GM10248 (cell line): ENCODE data around the gene SNRPD2.

ENCODE experiments used
- CTCF ChIA-PET: fragments of 300-600 bp; sonication (Branson Sonifier 250); formaldehyde crosslinking; extraction: SDS; loops from one replicate; lab custom pipeline; 2021; ENCODE audit warnings: antibody characterized with exemption; lab: Yijun Ruan, JAX
- POLR2A ChIA-PET: fragments of 350-650 bp; sonication (Branson Sonifier 250); formaldehyde crosslinking; extraction: SDS; loops from one replicate; lab custom pipeline; 2020; ENCODE audit warnings: antibody characterized with exemption; lab: Yijun Ruan, JAX
- DNase-seq: peaks from one replicate; pipeline ENCODE4 v3.0.0; 2012; ENCODE audit errors: extremely low spot score
- CTCF ChIP-seq: IDR thresholded peaks from 2 replicates; pipeline ENCODE4 v1.5.1; 2012; ENCODE audit warnings: mild to moderate bottlenecking, low read depth; ENCODE audit errors: extremely low read depth, missing control alignments, control extremely low read depth

Gene SNRPD2

GRCh38 chr19:45638930-45639729, 52.6 kb downstream of the SNRPD2 start, which contains the start of gene EML2:
EML2 (minus strand) TSS chr19:45639397; CDS start chr19:45639376, 21 bp downstream.
- peak; percentile 72 for DNase-seq
- peak; percentile 50 for TF ChIP-seq CTCF
- CTCF ChIA-PET: interaction anchor here (0.9 to 6.6 kb wide), 14 partner anchors 8 to 200 kb away, joined by 3 to 57 read pairs (median 4); no protein-coding TSS in a partner anchor
- POLR2A ChIA-PET: no interaction called here

- ChIA-PET CTCF (interaction anchor here (0.9 to 6.6 kb wide), 8 partner anchors 9 to 199 kb away, joined by 3 to 57 read pairs (median 6); no protein-coding TSS in a partner anchor), POLR2A (interaction anchor here (0.6 kb wide), 1 partner anchor 50 kb away, joined by 3 read pairs; no protein-coding TSS in a partner anchor)
- TF ChIP-seq CTCF: no peak
- DNase-seq: no peak
These were observed 53.7 kb downstream of the SNRPD2 start for GRCh38 chr19:45637890-45638667.
